GM18519 (cell line): ENCODE results near the gene C1orf105.

Experiments used
- ATAC-seq: cut with Tn5 transposase; IDR thresholded peaks from one replicate; pipeline ENCODE4 v1.9.1; 2021; ENCODE audit warnings: mild to moderate bottlenecking, moderate library complexity; ENCODE audit not compliant: unreplicated experiment, low FRiP score

Gene C1orf105

GRCh38 chr1:172453607-172454006, 33.1 kb downstream of the C1orf105 start:
- ATAC-seq, result no peak

GRCh38 chr1:172455451-172455850, 35.0 kb downstream of the C1orf105 start:
- no peak for ATAC-seq

GRCh38 chr1:172456344-172456769, 35.9 kb downstream of the C1orf105 start:
- ATAC-seq, result no peak

- no peak for ATAC-seq
Observed at GRCh38 chr1:172457479-172458130, 37.1 kb downstream of the C1orf105 start.

GRCh38 chr1:172460177-172460576, 39.7 kb downstream of the C1orf105 start:
- ATAC-seq, result no peak

GRCh38 chr1:172460887-172461315, 40.4 kb downstream of the C1orf105 start:
- ATAC-seq, result no peak

GRCh38 chr1:172465617-172466016, 45.1 kb downstream of the C1orf105 start:
- no peak for ATAC-seq

- no peak for ATAC-seq
Observed at GRCh38 chr1:172466795-172467407, 46.4 kb downstream of the C1orf105 start.

- ATAC-seq, result no peak
Observed at GRCh38 chr1:172467446-172467845, 47.0 kb downstream of the C1orf105 start.

GRCh38 chr1:172468296-172468695, 47.8 kb downstream of the C1orf105 start:
- no peak for ATAC-seq

- no peak for ATAC-seq
Observed at GRCh38 chr1:172469717-172470116, 49.2 kb downstream of the C1orf105 start.

- no peak for ATAC-seq
Observed at GRCh38 chr1:172470149-172470548, 49.7 kb downstream of the C1orf105 start.

- ATAC-seq, result no peak
Observed at GRCh38 chr1:172471666-172472065, 51.2 kb downstream of the C1orf105 start.

GRCh38 chr1:172472495-172472894, 52.0 kb downstream of the C1orf105 start:
- no peak for ATAC-seq

GRCh38 chr1:172473302-172473701, 52.8 kb downstream of the C1orf105 start:
- no peak for ATAC-seq

- ATAC-seq, result no peak
Observed at GRCh38 chr1:172473842-172474241, 53.4 kb downstream of the C1orf105 start.

- ATAC-seq, result no peak
Observed at GRCh38 chr1:172476218-172476811, 55.8 kb downstream of the C1orf105 start.

- no peak for ATAC-seq
Observed at GRCh38 chr1:172477216-172477615, 56.7 kb downstream of the C1orf105 start.

GRCh38 chr1:172477741-172478140, 57.3 kb downstream of the C1orf105 start:
- no peak for ATAC-seq

- no peak for ATAC-seq
Observed at GRCh38 chr1:172478485-172478884, 58.0 kb downstream of the C1orf105 start.

- ATAC-seq, result no peak
Observed at GRCh38 chr1:172480431-172480830, 59.9 kb downstream of the C1orf105 start.

GRCh38 chr1:172482044-172482443, 61.6 kb downstream of the C1orf105 start:
- no peak for ATAC-seq
